Breast epithelium (tissue), 4 donors: ENCODE results near the gene ANO7. TPM values are rescaled to one million over a fixed set of nuclear protein-coding genes. Genes with fewer than 3 reads are reported as not detected.

Experiments
- DNase-seq, 2 donors: peaks; one replicate each; pipeline ENCODE4 v3.0.0-alpha.2; 2019; ENCODE audit warnings: low spot score in 2 of 2
- H3K27ac ChIP-seq, 2 donors: fragments of 200-600 bp; sonication (generic) in 1 of 2; one replicate each; pipeline ENCODE4 v1.5.1; 2016 to 2019; ENCODE audit warnings: mild to moderate bottlenecking in 1 of 2
- H3K27me3 ChIP-seq, 2 donors: fragments of 200-600 bp; sonication (generic) in 1 of 2; one replicate each; pipeline versions ENCODE4 v1.5.1 to v1.6.0; 2017 to 2019; ENCODE audit warnings: control low read depth in 1 of 2, mild to moderate bottlenecking in 1 of 2
- H3K36me3 ChIP-seq: fragments of 200-600 bp; one replicate; pipeline ENCODE4 v1.5.1; 2019
- H3K4me1 ChIP-seq, 2 donors: fragments of 200-600 bp; sonication (generic); one replicate each; pipeline ENCODE4 v1.5.1; 2016 to 2019; ENCODE audit warnings: control low read depth in 1 of 2
- H3K4me3 ChIP-seq, 3 donors: fragments of 200-600 bp; sonication (generic); 1 replicate in 2 of 3; 2 replicates in 1 of 3; pipeline ENCODE4 v1.5.1; 2016 to 2019; ENCODE audit warnings: mild to moderate bottlenecking in 3 of 3, moderate library complexity in 2 of 3
- H3K9me3 ChIP-seq, 2 donors: fragments of 200-600 bp; sonication (generic) in 1 of 2; one replicate each; pipeline ENCODE4 v1.5.1; 2016 to 2019; ENCODE audit warnings: control low read depth in 1 of 2
- POLR2A ChIP-seq: fragments of 450-650 bp; IDR thresholded peaks from one replicate; pipeline ENCODE4 v1.6.1; 2016; ENCODE audit warnings: antibody characterized with exemption, mild to moderate bottlenecking, moderate library complexity
- POLR2AphosphoS5 ChIP-seq, 3 donors: sonication (generic); formaldehyde crosslinking; IDR thresholded peaks; one replicate each; pipeline ENCODE4 v1.6.1; 2017; ENCODE audit warnings: antibody characterized with exemption in 3 of 3
- intact Hi-C: fragments of 100-400 bp; cut with DNase I; formaldehyde crosslinking; loops from one replicate; pipeline ENCODE4 v1.15.1; 2023; ENCODE audit warnings: low total_unique reads
- total RNA-seq, 3 donors: library from RNA; depleted of rRNA; stranded (reverse); fragments of >200 nt; gene quantifications; one replicate each; pipeline ENCODE4 v1.1.0, GENCODE V29; 2016
- TF ChIP-seq, protein P1 (sequence below), 3 donors: fragments of 450-650 bp; IDR thresholded peaks; one replicate each; pipeline ENCODE4 v1.5.1; 2016 to 2017; ENCODE audit warnings: antibody characterized with exemption in 3 of 3, mild to moderate bottlenecking in 3 of 3, moderate library complexity in 3 of 3

ANO7 gene
- total RNA-seq, 3 donors from 2014 or later, result 0.98 to 1.6 TPM; not detected in 1

GRCh38 chr2:241237949-241238371, 49.5 kb downstream of the ANO7 start:
- Histone ChIP-seq H3K36me3 (peaks cover 17% of the 10 kb centered on the region), H3K9me3 (no peaks in the 10 kb centered on the region), H3K4me3 (no peak overlapping the region), H3K4me1 (no peaks in the 10 kb centered on the region), H3K27ac (no peak overlapping the region), H3K27me3 (no peaks in the 10 kb centered on the region)
- TF ChIP-seq, protein P1, sequence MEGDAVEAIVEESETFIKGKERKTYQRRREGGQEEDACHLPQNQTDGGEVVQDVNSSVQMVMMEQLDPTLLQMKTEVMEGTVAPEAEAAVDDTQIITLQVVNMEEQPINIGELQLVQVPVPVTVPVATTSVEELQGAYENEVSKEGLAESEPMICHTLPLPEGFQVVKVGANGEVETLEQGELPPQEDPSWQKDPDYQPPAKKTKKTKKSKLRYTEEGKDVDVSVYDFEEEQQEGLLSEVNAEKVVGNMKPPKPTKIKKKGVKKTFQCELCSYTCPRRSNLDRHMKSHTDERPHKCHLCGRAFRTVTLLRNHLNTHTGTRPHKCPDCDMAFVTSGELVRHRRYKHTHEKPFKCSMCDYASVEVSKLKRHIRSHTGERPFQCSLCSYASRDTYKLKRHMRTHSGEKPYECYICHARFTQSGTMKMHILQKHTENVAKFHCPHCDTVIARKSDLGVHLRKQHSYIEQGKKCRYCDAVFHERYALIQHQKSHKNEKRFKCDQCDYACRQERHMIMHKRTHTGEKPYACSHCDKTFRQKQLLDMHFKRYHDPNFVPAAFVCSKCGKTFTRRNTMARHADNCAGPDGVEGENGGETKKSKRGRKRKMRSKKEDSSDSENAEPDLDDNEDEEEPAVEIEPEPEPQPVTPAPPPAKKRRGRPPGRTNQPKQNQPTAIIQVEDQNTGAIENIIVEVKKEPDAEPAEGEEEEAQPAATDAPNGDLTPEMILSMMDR (IDR thresholded peaks at IDR 0.05), result no peak
- TF ChIP-seq POLR2AphosphoS5 (IDR thresholded peaks at IDR 0.05) (no peak), POLR2A (no peak)
- no peak for DNase-seq
- intact Hi-C loops, result no loop called here

- H3K27ac ChIP-seq, result no peak overlapping the region
- no peaks in the 10 kb centered on the region for H3K9me3 ChIP-seq
- H3K4me1 ChIP-seq, result no peaks in the 10 kb centered on the region
- TF ChIP-seq POLR2AphosphoS5 (IDR thresholded peaks at IDR 0.05), result no peak
- TF ChIP-seq POLR2A, result no peak
- TF ChIP-seq, protein P1 (IDR thresholded peaks at IDR 0.05), result no peak
- no peak overlapping the region for H3K4me3 ChIP-seq
- H3K36me3 ChIP-seq, result peaks cover 17% of the 10 kb centered on the region
- no peaks in the 10 kb centered on the region for H3K27me3 ChIP-seq
- intact Hi-C loops, result no loop called here
- DNase-seq, result no peak
Measured at GRCh38 chr2:241238693-241239198, 50.3 kb downstream of the ANO7 start.

GRCh38 chr2:241239552-241240202, 51.2 kb downstream of the ANO7 start:
- no peaks in the 10 kb centered on the region for H3K9me3 ChIP-seq
- H3K27ac ChIP-seq, result no peak overlapping the region
- no peaks in the 10 kb centered on the region for H3K4me1 ChIP-seq
- intact Hi-C loops, result no loop called here
- H3K36me3 ChIP-seq, result peaks cover 17% of the 10 kb centered on the region
- TF ChIP-seq POLR2A, result no peak
- TF ChIP-seq, protein P1 (IDR thresholded peaks at IDR 0.05), result no peak
- no peak for TF ChIP-seq POLR2AphosphoS5 (IDR thresholded peaks at IDR 0.05)
- no peaks in the 10 kb centered on the region for H3K27me3 ChIP-seq
- DNase-seq, result no peak
- no peak overlapping the region for H3K4me3 ChIP-seq

DNA sequence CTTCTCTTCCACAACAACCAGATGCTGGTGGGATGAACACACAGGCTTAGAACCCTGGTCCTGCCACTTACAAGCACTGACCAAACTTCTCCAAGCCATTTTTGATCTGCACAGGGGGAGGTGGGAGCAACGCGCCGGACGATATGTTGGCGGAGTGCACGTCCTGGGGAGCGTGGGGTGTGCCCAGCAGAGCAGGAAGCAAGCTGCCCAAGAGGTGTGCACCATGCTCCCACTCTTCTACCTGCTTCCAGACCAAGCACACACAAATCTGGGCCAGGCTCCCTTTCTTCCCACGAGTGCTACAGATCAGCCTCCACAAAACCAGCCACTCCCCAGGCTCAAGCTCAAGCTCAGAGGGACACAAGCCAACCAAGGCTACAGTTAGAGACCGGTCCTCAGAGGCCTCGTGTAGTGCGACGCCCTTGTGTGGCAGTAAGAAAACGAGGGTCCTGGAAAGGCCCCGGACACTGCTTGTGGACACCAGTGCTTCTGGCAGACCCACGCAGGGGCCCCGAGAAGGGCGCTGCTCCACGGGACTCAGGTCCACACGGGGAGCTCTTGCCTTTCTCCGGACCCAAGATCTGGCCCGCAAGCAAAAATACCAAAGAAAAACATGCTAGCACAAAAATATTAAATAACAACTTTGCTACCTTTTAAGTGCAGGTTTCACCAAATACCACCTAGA, 52.0 kb downstream of the ANO7 start:
- H3K9me3 ChIP-seq, result no peaks in the 10 kb centered on the region
- H3K27me3 ChIP-seq, result no peaks in the 10 kb centered on the region
- H3K4me3 ChIP-seq, result no peak overlapping the region
- H3K36me3 ChIP-seq, result peaks cover 17% of the 10 kb centered on the region
- intact Hi-C loops, result no loop called here
- H3K27ac ChIP-seq, result no peak overlapping the region
- TF ChIP-seq, protein P1 (IDR thresholded peaks at IDR 0.05), result no peak
- TF ChIP-seq POLR2A, result no peak
- TF ChIP-seq POLR2AphosphoS5 (IDR thresholded peaks at IDR 0.05), result no peak
- H3K4me1 ChIP-seq, result no peaks in the 10 kb centered on the region
- no peak for DNase-seq

- Histone ChIP-seq H3K27me3 (no peaks in the 10 kb centered on the region), H3K36me3 (peaks cover 25% of the 10 kb centered on the region), H3K4me1 (no peaks in the 10 kb centered on the region), H3K9me3 (no peaks in the 10 kb centered on the region), H3K27ac (no peak overlapping the region), H3K4me3 (no peak overlapping the region)
- TF ChIP-seq, protein P1 (IDR thresholded peaks at IDR 0.05), result no peak
- TF ChIP-seq POLR2A (no peak), POLR2AphosphoS5 (IDR thresholded peaks at IDR 0.05) (no peak)
- intact Hi-C loops, result no loop called here
- DNase-seq, result no peak
Measured at GRCh38 chr2:241241669-241242068, 53.2 kb downstream of the ANO7 start.
